ENCODE results near the gene CSTF3.

Gene CSTF3

DNA sequence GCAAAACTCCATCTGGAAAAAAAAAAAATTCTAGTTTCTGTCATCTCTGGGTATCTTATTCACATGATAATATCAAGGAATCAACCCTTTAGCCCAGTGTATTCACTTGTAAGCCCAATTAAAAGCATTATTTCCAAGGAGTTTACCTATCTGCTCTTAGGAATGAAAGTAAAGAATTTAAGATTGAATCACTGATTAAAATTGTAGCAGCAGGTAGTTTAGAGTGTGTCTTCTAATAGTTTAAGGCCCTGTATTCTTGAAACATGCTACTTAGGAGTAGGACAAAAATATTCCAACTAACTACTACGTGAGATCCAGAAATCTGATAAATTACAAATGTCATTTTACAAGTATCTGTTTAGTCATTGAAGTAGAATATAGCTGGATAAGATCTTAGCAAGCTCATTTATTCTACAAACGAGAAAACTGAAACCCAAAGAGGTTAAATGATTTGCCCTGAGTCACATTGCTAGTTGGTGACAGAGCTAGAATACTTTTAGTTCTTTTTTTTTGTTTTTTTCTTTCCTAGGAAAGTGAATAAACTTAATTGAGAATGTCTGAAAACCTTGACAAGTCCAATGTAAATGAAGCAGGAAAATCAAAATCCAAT is 118.0 kb downstream of the CSTF3 start:
- no peak for DNase-seq

DNA sequence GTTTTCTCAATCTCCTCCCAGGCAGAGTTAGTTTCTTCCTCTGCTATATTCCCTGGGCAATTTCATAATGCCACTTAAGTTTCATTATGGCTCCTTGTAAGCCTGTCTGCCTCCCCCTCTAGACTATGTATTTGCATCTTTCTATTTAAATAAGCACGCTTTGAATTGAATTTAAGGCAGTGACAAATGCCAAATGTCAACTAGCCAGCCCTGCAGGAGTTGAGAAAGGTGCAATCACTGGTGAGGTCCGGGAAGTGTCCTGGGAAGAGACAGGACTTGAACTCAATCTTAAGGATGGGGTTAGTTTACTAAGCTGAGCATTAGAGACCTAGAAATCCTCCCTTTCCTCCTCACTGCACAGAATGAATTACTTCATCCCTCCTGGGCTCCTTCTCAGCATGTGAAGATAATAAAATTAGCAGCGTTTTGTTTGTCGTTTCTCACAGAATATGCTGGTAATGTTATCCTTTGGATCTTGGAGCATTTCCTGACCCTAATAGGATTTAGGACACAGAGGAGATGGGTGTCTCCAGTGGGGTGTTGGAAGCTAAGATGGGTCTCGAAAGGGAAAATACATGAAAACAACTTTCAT is 120.3 kb downstream of the CSTF3 start:
- no peak for DNase-seq

DNA sequence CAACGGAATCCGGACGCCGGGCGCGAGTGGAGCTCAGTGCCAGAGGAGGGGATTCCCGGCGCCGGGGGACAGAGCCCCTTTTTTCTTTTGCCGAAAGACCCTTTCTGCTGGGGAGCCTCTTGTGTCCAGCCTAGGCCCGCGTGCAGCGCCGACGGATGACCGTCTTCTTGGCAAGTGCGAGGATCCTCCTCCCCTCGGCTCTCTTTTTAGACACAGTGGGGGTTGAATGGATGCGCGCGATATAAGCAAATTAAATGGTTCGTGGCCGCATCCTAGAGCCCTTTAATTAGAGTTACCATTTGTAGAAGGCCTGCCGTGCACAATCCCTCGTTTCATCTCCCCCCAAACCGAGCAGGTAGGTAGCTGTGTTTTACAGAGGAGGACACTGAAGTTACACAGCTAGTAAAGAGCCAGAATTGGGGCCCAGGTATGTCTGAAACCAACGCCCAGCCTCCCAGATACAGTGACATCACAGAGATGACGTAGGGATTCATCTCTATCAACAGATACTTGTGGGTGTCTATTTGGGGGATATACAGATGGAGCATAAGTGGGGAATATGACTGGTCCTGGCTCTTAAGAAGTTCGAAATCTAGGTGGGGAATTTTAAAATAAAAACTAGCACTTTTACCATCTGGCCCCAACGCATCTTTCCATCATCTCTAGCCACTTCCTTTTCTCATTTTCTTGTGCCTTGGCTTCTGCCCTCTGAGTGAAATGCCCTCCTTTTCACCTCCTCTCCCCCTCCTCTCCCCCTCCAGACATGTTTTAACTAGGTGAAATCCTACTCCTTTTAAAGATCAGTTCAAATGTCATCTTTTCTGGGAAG is 121.0 kb downstream of the CSTF3 start:
- DNase-seq = peak in 10 of 56 donors; percentile 20 to 66 (median 47)

DNA sequence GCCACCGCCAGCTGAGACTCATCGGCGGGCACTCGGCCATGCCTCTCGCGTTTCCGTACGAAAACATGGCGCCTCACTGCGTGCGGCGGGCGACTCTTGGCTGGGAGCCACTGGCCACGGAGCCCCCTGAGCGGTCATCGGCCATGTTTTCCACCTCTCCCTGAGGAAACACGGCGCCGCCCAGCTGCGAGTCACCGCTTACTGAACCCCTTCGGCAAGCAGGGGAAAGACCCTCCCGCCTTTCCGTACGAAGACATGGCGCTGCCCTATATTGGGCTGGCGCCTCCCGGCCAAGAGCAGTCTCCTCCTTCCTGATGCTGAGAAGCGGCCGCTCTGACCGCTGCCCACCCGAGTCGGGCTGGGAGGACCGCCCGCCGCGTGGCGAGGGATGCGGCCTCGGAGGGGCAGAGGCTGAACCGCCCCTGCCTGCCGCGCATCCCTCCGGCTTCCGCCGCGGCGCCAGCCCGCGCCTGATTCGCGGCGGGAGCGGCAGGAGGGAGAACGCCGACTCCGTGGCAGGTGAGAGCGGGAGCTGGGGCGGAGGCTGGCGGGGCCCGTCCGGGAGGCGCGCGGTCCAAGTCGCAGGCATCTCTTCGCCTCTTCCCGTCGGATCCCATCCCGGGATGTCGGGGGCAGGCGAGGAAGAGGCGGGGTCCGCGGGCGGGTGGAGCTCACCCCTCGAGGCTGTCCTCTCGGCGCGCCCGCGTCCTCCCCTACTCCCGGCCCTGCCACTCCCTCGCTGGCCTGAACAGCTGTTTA is 121.8 kb downstream of the CSTF3 start, which contains the start of gene TCP11L1:
TCP11L1 (plus strand) TSS at position 299 of the 759 bp plus-strand sequence. CDS start 4,202 bp downstream, outside the sequence.
- DNase-seq = peak; percentile 39 to 97 (median 89)

DNA sequence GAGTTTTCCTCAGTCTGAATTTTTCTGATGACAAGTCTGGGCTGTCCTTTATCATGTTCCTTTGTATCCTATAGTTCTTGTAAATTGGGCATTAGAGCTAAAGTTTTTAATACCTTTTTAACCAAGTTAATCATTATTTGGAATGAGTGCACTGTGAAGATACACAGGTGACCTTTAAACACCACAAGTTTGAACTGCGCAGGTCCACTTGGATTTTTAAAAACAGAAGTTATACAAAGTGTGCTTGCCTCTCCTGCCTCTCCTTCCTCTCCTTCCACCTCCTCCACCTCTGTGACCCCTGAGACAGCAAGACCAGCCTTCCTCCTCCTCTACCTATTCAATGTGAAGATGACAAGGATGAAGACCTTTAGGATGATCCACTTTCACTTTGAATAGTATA is 126.3 kb downstream of the CSTF3 start:
- no peak for DNase-seq

Measured in nucleus accumbens (tissue), 56 donors.